HepG2 (cell line): ENCODE results near the gene SYVN1. TPM values are rescaled to one million over a fixed set of nuclear protein-coding genes. Genes with fewer than 3 reads are reported as not detected.

Experiments used
- ELK4 ChIP-seq: sonication (generic); formaldehyde crosslinking; IDR thresholded peaks from 2 replicates; pipeline ENCODE4 v1.9.0; 2021; ENCODE audit warnings: missing genetic modification reagents, borderline replicate concordance
- HNRNPLL ChIP-seq: fragments of 200-400 bp; formaldehyde crosslinking; IDR thresholded peaks from 2 replicates; pipeline ENCODE4 v1.6.1; 2017; ENCODE audit warnings: mild to moderate bottlenecking, low read depth, low read length; ENCODE audit not compliant: poor library complexity, severe bottlenecking
- HOMEZ ChIP-seq: IDR thresholded peaks from 2 replicates; pipeline ENCODE4 v1.6.1; 2016; ENCODE audit warnings: low read depth
- IRF9 ChIP-seq: sonication (generic); formaldehyde crosslinking; IDR thresholded peaks from 2 replicates; pipeline ENCODE4 v1.8.0; 2022; ENCODE audit warnings: missing genetic modification reagents, mild to moderate bottlenecking, borderline replicate concordance
- KDM3A ChIP-seq: IDR thresholded peaks from 2 replicates; pipeline ENCODE4 v1.6.1; 2018; ENCODE audit warnings: low read depth, missing compliant biosample characterization
- MAFG ChIP-seq: sonication (generic); formaldehyde crosslinking; IDR thresholded peaks from 2 replicates; pipeline ENCODE4 v1.5.1; 2020; ENCODE audit warnings: mild to moderate bottlenecking, missing genetic modification reagents
- MXD4 ChIP-seq: IDR thresholded peaks from 2 replicates; pipeline ENCODE4 v1.6.1; 2016; ENCODE audit warnings: mild to moderate bottlenecking, missing biosample characterization, missing genetic modification reagents
- NKX3-1 ChIP-seq: sonication (generic); formaldehyde crosslinking; IDR thresholded peaks from 2 replicates; pipeline ENCODE4 v1.5.0; 2020; ENCODE audit warnings: missing genetic modification reagents
- NR3C1 ChIP-seq: sonication (generic); formaldehyde crosslinking; IDR thresholded peaks from 2 replicates; pipeline ENCODE4 v1.4.0; 2020; ENCODE audit warnings: missing genetic modification reagents
- TAF15 ChIP-seq: fragments of 200-400 bp; formaldehyde crosslinking; IDR thresholded peaks from one replicate; pipeline ENCODE4 v1.6.1; 2018; ENCODE audit warnings: mild to moderate bottlenecking, low read depth, low read length; ENCODE audit not compliant: poor library complexity, severe bottlenecking
- TCF7L2 ChIP-seq: IDR thresholded peaks from 2 replicates; pipeline ENCODE4 v1.6.1; 2011; ENCODE audit warnings: mild to moderate bottlenecking, low read depth, low read length, moderate library complexity
- U2AF1 ChIP-seq: fragments of 200-400 bp; formaldehyde crosslinking; optimal IDR thresholded peaks from 2 replicates; pipeline ENCODE3; 2017; ENCODE audit warnings: mild to moderate bottlenecking, low read depth, low read length
- ZBTB3 ChIP-seq: sonication (generic); formaldehyde crosslinking; IDR thresholded peaks from 2 replicates; pipeline ENCODE4 v1.4.0; 2020; ENCODE audit warnings: low read depth, mild to moderate bottlenecking, moderate library complexity, missing genetic modification reagents, borderline replicate concordance
- ZBTB33 ChIP-seq: sonication (generic); formaldehyde crosslinking; IDR thresholded peaks from 2 replicates; pipeline ENCODE4 v1.4.0; 2020; ENCODE audit warnings: missing genetic modification reagents
- ZFY ChIP-seq: sonication (generic); formaldehyde crosslinking; IDR thresholded peaks from 2 replicates; pipeline ENCODE4 v1.4.0; 2020; ENCODE audit warnings: missing genetic modification reagents
- ZNF333 ChIP-seq: sonication (generic); formaldehyde crosslinking; IDR thresholded peaks from 2 replicates; pipeline ENCODE4 v1.4.0; 2020; ENCODE audit warnings: mild to moderate bottlenecking, missing genetic modification reagents, borderline replicate concordance
- ZNF629 ChIP-seq: sonication (generic); formaldehyde crosslinking; conservative IDR thresholded peaks from 2 replicates; pipeline ENCODE4 v1.5.0; 2020; ENCODE audit warnings: missing genetic modification reagents
- ZNF670 ChIP-seq: sonication (generic); formaldehyde crosslinking; IDR thresholded peaks from 2 replicates; pipeline ENCODE4 v1.8.0; 2022; ENCODE audit warnings: mild to moderate bottlenecking, missing genetic modification reagents, borderline replicate concordance
- ZNF792 ChIP-seq: IDR thresholded peaks from 2 replicates; pipeline ENCODE4 v1.6.1; 2016
- polyA plus RNA-seq, 8 experiments: library from polyadenylated mRNA; depleted of rRNA in 3 of 8; stranded (reverse) in 7 of 8; unstranded in 1 of 8; fragments of >200 nt; fragmentation: Illumina TruSeq in 4 of 8; extraction: Trizol in 4 of 8; gene quantifications; 2 replicates each; pipeline versions ENCODE4 v1.2.1 to v1.2.3, GENCODE V29; 2011 to 2016; ENCODE audit warnings: low read depth in 4 of 8, missing spikeins in 1 of 8, mixed read lengths in 1 of 8; ENCODE audit not compliant: insufficient read depth in 1 of 8
- total RNA-seq, 5 experiments: library from RNA; depleted of rRNA; stranded (reverse); fragments of >200 nt; fragmentation: Illumina TruSeq; extraction: Trizol; gene quantifications; 2 replicates each; pipeline ENCODE4 v1.2.3, GENCODE V29; 2016; ENCODE audit warnings: low read depth in 1 of 5
- TF ChIP-seq, protein P1 (sequence below): sonication (generic); formaldehyde crosslinking; IDR thresholded peaks from 2 replicates; pipeline ENCODE4 v1.5.0; 2020; ENCODE audit warnings: missing genetic modification reagents, mild to moderate bottlenecking, borderline replicate concordance
- TF ChIP-seq, protein P2 (sequence below): IDR thresholded peaks from 2 replicates; pipeline ENCODE4 v1.6.1; 2016; ENCODE audit warnings: mild to moderate bottlenecking, missing biosample characterization, missing genetic modification reagents

The SYVN1 gene
- total and polyA plus RNA-seq, 2 of the 13 experiments (the other 11 are each of a cell fraction or from before 2014, with no cell fraction given) = 10.3 to 22.5 TPM

DNA sequence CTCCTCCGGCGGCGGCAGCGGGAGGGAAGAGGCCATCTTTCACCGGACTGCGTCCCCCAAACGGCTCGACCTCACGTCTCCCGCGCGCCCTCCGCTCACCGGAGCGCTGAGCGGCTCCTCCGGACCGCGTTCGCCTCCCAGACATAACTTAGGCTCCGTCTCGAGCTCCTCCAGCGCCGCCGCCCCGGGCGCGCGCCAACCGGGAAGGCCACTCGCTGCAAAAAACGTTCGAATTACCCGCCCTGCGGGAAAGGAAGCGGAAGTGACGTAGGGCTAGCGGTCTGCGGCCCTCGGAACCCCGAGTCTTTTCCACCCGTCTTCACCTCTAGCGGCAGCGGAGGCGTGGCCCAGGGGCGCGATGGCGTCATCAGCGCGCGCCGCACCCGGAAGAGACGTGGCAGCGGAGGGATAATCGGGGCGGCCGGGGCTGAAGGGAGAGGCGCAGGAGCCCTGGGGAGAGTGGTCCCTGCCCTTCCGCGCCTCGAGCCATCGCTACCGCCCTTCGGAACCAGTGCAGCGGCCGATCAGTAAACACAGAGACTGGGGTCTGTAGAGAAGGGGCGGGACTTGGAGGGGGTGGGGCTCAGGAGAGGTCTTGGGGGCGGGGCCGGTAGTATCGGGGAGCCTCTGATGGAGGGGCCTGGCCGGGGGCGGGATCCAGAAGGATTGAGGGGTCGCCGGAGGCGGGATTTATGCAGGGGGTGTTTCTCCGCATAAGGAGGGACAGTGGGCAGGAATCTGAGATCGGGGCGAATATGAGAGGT, 50.3 kb downstream of the SYVN1 start, which contains the start of the genes CDCA5 and ZFPL1 (continued):
- TF ChIP-seq ZBTB33 (CRISPR knock-in tag) (peak; percentile 59; the same call in 1 of the 2 replicates), KDM3A (peak; percentile 46; the same call in 1 of the 2 replicates), TAF15 (peak; percentile 47), ZNF629 (CRISPR knock-in tag) (no peak), ZNF670 (CRISPR knock-in tag) (peak; percentile 76; the same call in 1 of the 2 replicates), TCF7L2 (no peak), NKX3-1 (CRISPR knock-in tag) (no peak), MXD4 (CRISPR knock-in tag) (peak; percentile 86), HNRNPLL (peak; percentile 66), IRF9 (CRISPR knock-in tag) (no peak), ZNF792 (CRISPR knock-in tag) (peak; percentile 73; the same call in 1 of the 2 replicates), HOMEZ (CRISPR knock-in tag) (peak; percentile 60; the same call in 1 of the 2 replicates), MAFG (CRISPR knock-in tag) (no peak), ZNF333 (CRISPR knock-in tag) (peak; percentile 50), NR3C1 (CRISPR knock-in tag) (no peak), ELK4 (no peak), U2AF1 (no peak), ZBTB3 (CRISPR knock-in tag) (peak; percentile 83; the same call in 1 of the 2 replicates), ZFY (CRISPR knock-in tag) (peak; percentile 88)
- TF ChIP-seq, protein P1, sequence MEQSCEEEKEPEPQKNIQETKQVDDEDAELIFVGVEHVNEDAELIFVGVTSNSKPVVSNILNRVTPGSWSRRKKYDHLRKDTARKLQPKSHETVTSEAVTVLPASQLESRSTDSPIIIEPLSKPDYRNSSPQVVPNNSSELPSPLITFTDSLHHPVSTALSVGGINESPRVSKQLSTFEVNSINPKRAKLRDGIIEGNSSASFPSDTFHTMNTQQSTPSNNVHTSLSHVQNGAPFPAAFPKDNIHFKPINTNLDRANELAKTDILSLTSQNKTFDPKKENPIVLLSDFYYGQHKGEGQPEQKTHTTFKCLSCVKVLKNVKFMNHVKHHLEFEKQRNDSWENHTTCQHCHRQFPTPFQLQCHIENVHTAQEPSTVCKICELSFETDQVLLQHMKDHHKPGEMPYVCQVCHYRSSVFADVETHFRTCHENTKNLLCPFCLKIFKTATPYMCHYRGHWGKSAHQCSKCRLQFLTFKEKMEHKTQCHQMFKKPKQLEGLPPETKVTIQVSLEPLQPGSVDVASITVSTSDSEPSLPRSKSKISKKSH (CRISPR knock-in tag) = no peak
- TF ChIP-seq, protein P2, sequence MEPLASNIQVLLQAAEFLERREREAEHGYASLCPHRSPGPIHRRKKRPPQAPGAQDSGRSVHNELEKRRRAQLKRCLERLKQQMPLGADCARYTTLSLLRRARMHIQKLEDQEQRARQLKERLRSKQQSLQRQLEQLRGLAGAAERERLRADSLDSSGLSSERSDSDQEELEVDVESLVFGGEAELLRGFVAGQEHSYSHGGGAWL (CRISPR knock-in tag) = peak; percentile 72; the same call in 1 of the 2 replicates
